Measurements from ENCODE around the gene FASTKD3.

GRCh38 chr5:7814816-7815215, 54.0 kb downstream of the FASTKD3 start:
- no peak for TF ChIP-seq POLR2AphosphoS5 (IDR thresholded peaks at IDR 0.05; ENCODE audit: low read depth, low read length)
- TF ChIP-seq SIN3A (IDR thresholded peaks at IDR 0.05; ENCODE audit: borderline replicate concordance, insufficient read depth, low read length) = no peak
- no peak for TF ChIP-seq TAF1 (IDR thresholded peaks at IDR 0.05; ENCODE audit: borderline replicate concordance, insufficient read depth, low read length)
- no peak for TF ChIP-seq REST (IDR thresholded peaks at IDR 0.05; ENCODE audit: insufficient read depth in 1 of 2, low read depth in 2 of 2, low read length in 2 of 2)
